Urinary bladder (tissue), 2 donors: Measurements from ENCODE around the gene OTUD6A. TPM values are rescaled to one million over a fixed set of nuclear protein-coding genes. Genes with fewer than 3 reads are reported as not detected.

Experiments used
- polyA plus RNA-seq: library from polyadenylated mRNA; stranded (reverse); fragments of 200-250 nt; gene quantifications from one replicate; pipeline ENCODE4 v1.2.3, GENCODE V29; 2013
- small RNA-seq: library from RNA; depleted of rRNA; stranded (forward); fragments of <200 nt; gene quantifications from one replicate; pipeline ENCODE3, GENCODE V24; 2014
- total RNA-seq: library from RNA; depleted of rRNA; stranded (reverse); fragments of >200 nt; gene quantifications from one replicate; pipeline ENCODE4 v1.2.3, GENCODE V29; 2014
- donor health status: healthy.

OTUD6A gene
- total and polyA plus RNA-seq, 2 donors = not detected

Small RNA genes within 50 kb of the gene (small RNA-seq; reads per million reads assigned to genes)
- 1.3 reads per million, percentile 80 among the genes with 10 or more reads in this experiment for gene MIR676

Other genes starting within 250 kb of the OTUD6A start
- gene AWAT2, start 12.5 kb upstream of the OTUD6A start, total RNA-seq = not detected
- gene AWAT2, start 12.5 kb upstream of the OTUD6A start, polyA plus RNA-seq = not detected
- 65.5 TPM for gene IGBP1, start 71.0 kb downstream of the OTUD6A start, total RNA-seq
- 77.0 TPM for gene IGBP1, start 71.0 kb downstream of the OTUD6A start, polyA plus RNA-seq
- gene DGAT2L6, start 115.0 kb downstream of the OTUD6A start, total RNA-seq = not detected
- gene DGAT2L6, start 115.0 kb downstream of the OTUD6A start, polyA plus RNA-seq = not detected
- gene AWAT1, start 172.2 kb downstream of the OTUD6A start, total RNA-seq = not detected
- gene AWAT1, start 172.2 kb downstream of the OTUD6A start, polyA plus RNA-seq = not detected
- gene P2RY4, start 197.7 kb downstream of the OTUD6A start, total RNA-seq = 0.74 TPM
- gene P2RY4, start 197.7 kb downstream of the OTUD6A start, polyA plus RNA-seq = 0.06 TPM
- gene ARR3, start 205.9 kb downstream of the OTUD6A start, total RNA-seq = not detected
- gene ARR3, start 205.9 kb downstream of the OTUD6A start, polyA plus RNA-seq = not detected
- not detected for gene RAB41, start 219.7 kb downstream of the OTUD6A start, total RNA-seq
- gene RAB41, start 219.7 kb downstream of the OTUD6A start, polyA plus RNA-seq = not detected
- gene PDZD11, start 227.5 kb downstream of the OTUD6A start, total RNA-seq = 27.1 TPM
- 41.8 TPM for gene PDZD11, start 227.5 kb downstream of the OTUD6A start, polyA plus RNA-seq
- gene KIF4A, start 227.6 kb downstream of the OTUD6A start, total RNA-seq = 7.2 TPM
- 0.20 TPM for gene KIF4A, start 227.6 kb downstream of the OTUD6A start, polyA plus RNA-seq